ENCODE results near the gene GPR26.

- TF ChIP-seq EZH2 (IDR thresholded peaks at IDR 0.05; ENCODE audit: insufficient read depth, poor library complexity, severe bottlenecking), result no peak
- TF ChIP-seq EZH2phosphoT487 (IDR thresholded peaks at IDR 0.05; ENCODE audit: insufficient read depth, low read depth), result no peak
Observed at GRCh38 chr10:123722351-123722750, 56.2 kb downstream of the GPR26 start.

All from GM23248 (cell line).